Karpas-422 (cell line): Measurements from ENCODE around the gene BTNL3. TPM values are rescaled to one million over a fixed set of nuclear protein-coding genes. Genes with fewer than 3 reads are reported as not detected.

Experiments
- small RNA-seq: library from RNA; depleted of rRNA; stranded (forward); fragments of <200 nt; gene quantifications from one replicate; pipeline ENCODE3, GENCODE V24; 2014
- total RNA-seq: library from RNA; depleted of rRNA; stranded (reverse); fragments of >200 nt; shearing (Covaris generic); gene quantifications from 2 replicates; pipeline ENCODE4 v1.2.3, GENCODE V29; 2014; ENCODE audit warnings: low replicate concordance; rRNA removed

BTNL3 gene
- total RNA-seq, 1 experiment from 2014 or later = not detected

Small RNAs within 50 kb of the gene (small RNA-seq; reads per million reads assigned to genes)
- not detected for gene MIR8089
- not detected for gene RNU6-1036P
- gene RPS29P12 = not detected

Other genes with a start within 250 kb of the BTNL3 start
- gene OR2Y1, start 248.8 kb upstream of the BTNL3 start, total RNA-seq = not detected in 2 replicates
- gene MGAT1, start 186.0 kb upstream of the BTNL3 start, total RNA-seq = 28.6 and 42.8 TPM in 2 replicates
- gene ZFP62, start 127.6 kb upstream of the BTNL3 start, total RNA-seq = 52.5 and 53.2 TPM in 2 replicates
- not detected in 2 replicates for gene BTNL8, start 89.7 kb upstream of the BTNL3 start, total RNA-seq
- gene BTNL9, start 51.4 kb downstream of the BTNL3 start, total RNA-seq = 1.3 TPM in 1 of 2 replicates, not detected in the other
- not detected in 2 replicates for gene OR2V1, start 142.3 kb downstream of the BTNL3 start, total RNA-seq
- not detected in 2 replicates for gene OR2V2, start 158.7 kb downstream of the BTNL3 start, total RNA-seq
- gene TRIM7, start 216.3 kb downstream of the BTNL3 start, total RNA-seq = 2.0 TPM in 1 of 2 replicates, not detected in the other
- 23.6 and 46.2 TPM in 2 replicates for gene TRIM41, start 234.4 kb downstream of the BTNL3 start, total RNA-seq